Stromal cell of bone marrow (primary cell): Measurements from ENCODE around the gene TMUB1.
A peak's percentile ranks its signal among the peaks of the same experiment; 100 is the strongest.

Experiments
- DNase-seq: peaks from one replicate; pipeline ENCODE4 v3.0.0-alpha.2; 2012; ENCODE audit warnings: low read depth

Gene TMUB1

DNA sequence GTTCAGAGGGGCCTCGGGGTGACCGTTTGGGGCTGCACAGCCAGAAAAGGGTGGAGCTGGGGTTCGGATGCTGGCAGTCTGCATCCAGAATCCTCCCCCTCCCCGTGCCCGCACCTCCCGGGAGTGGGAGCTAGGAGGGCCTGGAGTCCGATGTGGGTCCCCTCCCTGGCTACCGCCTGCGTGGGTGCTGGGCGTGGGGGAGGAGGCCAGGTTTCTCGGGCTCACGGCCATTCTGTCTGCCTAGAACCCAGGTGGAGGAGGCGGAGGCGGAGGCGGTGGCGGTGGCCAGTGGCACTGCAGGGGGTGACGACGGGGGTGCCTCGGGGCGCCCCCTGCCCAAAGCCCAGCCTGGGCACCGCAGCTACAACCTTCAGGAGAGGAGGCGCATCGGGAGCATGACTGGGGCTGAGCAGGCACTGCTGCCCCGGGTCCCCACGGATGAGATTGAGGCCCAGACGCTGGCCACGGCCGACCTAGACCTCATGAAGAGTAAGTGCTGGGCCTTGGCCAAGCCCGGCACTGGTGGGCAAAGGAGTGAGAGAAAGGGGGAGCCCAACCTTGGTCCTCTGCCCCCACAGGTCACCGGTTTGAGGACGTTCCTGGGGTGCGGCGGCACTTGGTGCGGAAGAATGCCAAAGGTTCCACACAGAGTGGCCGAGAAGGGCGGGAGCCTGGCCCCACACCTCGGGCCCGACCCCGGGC lies 16.9 kb downstream of the TMUB1 start:
- DNase-seq: no peak

DNA sequence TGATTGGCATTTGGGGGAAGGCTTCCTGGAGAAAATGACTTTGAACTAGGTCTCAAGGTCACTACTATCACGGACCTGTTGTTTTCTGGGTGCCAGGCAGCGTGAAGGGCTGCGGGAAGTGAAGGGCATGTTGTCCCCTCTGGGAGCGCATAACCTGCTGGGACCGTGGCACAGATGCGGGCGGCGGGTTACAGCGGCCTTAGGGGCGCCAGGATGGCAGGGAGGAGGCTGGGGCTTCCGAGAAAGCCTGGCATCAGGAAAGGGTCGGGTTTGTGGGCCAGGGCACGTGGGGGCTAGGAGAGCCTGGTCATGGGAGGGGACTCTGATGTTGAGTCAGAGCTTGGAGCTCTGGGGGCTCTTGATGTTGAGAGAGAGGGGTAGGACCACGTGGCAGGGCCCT lies 17.8 kb downstream of the TMUB1 start:
- DNase-seq: no peak

DNA sequence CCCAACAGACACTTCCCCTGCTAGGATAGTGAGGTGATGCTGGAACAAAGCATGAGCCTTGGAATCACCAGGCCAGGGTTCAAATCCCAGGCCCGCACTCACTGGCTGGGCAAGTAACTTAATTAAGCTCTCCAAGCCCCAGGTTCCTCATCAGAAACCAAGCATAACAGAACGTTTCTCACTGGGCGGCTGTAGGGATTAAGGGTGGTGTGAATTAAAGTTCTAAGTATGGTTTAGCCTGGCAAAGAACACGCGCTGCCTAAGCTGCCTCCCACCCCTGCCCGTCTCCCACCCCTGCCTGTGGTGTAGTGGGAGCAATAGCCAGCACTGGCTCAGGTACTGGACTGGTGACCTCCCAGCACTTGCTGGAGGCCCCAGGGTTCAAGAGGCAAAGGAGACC lies 18.3 kb downstream of the TMUB1 start:
- DNase-seq: no peak

DNA sequence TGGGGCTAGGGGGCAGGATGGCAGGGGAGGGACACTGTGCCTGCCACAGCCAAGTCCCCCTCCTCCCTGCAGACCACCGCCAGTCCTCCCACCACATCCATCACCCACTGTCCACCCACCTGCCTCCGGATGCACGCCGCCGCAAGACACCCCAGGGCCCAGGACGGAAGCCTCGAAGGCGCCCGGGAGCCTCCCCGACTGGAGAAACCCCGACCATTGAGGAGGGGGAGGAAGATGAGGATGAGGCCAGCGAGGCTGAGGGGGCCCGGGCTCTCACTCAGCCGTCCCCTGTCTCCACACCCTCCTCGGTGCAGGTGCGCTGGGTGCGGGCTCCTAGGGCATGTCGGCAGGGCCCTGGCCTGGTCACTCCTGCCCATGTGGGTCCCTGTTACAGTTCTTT lies 18.8 kb downstream of the TMUB1 start:
- DNase-seq: no peak

DNA sequence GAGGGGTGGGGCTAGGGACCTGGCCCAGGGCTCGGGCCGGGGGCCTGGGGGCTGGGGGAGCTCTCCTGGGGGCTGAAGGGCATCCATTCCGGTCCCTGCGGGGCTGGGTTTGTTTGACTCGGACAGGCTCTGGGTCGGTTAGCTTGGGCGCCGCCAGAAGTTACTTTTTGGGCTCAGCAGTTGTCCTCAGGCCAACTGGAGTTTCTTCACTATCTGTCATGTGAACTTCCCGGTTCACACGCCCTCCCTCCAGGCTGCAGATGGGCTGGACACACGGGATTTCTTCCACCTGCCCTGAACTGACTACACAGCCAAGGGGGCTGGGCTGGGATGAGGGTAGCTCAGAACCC lies 20.1 kb downstream of the TMUB1 start:
- DNase-seq: no peak

DNA sequence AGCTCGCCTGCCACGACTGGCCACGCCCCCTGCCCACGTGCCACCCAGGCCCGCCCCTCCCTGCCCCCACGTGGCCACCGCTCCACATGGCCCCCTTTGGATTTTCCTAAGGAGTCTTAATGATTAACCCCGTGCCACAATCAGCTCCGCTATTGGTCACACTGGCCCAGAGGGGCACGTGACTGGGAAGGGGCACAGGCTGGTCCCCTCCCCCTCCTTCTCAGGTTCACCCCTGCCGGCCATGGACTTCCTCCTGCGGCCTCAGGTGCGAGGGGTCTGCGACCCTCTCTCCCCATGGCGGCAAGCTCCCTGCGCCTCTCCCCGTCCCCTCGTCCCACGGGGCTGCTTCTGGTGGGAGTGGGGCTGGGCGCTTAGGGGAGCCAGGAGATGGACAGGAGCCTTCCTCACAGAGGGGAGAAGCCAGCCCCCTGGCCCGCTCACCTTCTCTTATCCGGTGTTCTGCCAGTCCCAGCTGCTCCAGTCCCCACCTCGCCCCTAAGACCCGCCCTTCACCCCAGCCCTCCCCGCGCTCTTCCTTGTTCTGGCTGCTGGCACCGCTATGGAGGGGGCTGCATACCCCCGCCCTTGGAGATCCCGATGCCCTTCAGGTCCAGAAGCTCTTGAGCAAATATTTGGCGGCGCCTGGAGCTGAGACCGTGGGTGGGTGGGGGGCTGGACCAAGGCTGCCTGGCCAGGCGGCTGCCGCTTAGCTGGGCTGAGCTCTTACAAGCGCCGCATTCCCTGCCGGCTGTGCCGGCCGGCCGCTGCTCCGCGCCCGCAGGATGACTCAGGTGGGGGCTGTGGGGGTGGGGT lies 20.7 kb downstream of the TMUB1 start:
- DNase-seq: no peak

DNA sequence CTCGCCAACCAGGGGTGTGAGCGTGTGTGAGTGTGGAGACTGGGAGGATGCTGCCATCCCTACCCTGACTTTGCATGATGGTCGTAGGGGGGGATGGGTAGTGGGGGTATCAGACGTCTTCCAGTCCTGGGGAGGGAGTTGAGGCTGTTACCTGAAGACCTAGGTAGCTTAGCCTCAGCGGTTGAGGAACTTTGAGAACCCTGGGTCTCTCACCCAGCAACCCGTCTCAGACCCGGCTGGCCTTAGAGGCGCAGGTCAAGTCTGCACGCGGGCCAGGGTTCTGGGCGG lies 21.2 kb downstream of the TMUB1 start:
- no peak for DNase-seq

DNA sequence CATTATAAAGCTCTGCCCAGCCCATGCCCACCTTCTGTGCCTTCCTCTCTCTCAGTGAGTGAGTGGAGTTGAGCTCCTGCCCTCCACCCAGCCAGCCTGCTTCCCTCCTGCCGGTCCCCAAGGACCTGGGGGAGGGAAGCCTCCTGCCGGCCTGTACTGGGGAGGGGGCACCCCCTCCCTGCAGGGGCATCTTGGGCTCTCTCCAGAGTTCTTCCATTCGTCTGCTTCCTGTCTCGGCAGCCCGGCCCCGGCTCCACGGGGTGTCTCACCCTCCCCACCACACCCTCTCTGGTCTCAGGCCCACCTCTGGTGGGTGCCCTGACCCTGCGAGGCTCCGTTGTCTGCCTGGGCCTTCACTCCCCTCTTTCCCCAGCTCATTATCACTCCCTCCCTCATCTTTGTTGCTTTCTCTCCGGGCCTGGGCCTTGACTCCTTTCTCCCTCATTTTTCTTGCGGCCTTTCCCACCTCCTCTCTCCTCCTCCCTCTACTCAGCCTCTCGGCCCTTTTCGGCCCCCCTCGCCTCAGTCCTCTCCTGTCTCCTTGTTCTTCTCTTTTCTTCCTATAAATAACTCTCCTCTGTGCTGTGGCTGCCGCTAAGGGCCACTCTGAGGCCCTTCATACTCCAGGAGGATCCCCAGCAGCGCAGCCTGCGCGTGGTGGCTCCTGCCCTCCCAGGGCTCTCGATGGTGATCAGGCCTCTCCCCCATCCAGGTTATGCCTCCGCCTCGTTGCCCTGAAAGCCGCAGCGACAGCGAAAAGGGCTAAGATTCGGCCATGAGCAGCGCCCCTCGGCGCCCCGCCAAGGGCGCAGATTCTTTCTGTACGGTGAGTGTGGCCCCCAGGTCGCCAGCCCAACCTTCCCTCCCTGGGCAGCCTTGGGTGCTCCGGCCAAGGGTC lies 21.8 kb downstream of the TMUB1 start:
- no peak for DNase-seq

DNA sequence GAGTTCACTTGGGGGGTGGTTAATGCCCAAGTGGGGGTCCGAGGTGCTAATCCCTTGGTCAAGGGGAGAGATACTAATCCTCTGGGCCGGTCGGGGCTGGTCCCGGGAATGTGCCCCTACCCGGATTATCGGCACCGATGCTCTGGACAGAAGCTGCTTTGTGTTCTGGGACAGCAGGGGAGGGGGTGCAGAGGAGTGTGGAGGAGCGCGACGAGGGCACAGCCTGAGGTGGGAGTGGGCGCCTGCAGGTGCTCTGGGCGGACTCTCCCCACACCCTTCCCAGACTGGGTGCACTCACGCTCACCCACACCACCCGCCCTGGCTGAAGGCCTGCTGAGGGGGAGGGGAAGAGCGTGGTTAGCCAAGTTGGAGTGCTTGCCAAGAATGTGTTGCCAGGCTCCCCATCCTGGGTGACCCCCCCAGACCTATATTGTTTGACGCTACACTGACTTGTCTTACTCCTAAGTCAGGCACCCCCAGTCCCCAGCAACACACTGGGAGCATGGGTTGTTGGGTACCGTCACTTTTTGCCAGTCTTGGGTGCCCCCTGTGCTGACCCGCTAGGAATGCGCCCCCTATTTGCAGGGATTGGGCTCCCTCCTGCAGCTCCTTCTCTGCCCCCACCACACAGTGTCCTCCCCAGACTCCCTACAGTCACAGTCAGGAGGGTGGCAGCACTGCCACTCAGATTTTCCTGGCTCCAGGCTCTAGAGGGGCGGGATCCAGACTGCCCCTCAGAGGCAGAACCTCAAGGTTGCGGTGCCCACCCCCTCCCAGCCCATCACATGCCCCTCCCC lies 22.7 kb downstream of the TMUB1 start:
- no peak for DNase-seq

DNA sequence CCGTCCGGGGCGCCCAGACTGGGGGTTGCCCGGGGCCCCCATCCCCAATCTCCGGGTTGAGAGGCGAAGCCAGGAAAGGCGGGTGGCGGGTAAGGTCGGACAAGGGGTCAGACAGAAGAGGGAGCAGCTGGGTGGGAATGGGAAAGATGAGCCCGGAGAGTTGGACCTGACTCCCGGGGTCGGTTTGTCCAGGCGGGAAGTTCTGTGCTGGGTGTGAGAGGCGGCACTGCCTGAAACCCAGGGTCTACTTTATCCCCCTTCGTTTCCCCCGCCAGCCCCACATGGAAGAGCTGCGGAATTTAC lies 23.2 kb downstream of the TMUB1 start:
- DNase-seq: no peak

DNA sequence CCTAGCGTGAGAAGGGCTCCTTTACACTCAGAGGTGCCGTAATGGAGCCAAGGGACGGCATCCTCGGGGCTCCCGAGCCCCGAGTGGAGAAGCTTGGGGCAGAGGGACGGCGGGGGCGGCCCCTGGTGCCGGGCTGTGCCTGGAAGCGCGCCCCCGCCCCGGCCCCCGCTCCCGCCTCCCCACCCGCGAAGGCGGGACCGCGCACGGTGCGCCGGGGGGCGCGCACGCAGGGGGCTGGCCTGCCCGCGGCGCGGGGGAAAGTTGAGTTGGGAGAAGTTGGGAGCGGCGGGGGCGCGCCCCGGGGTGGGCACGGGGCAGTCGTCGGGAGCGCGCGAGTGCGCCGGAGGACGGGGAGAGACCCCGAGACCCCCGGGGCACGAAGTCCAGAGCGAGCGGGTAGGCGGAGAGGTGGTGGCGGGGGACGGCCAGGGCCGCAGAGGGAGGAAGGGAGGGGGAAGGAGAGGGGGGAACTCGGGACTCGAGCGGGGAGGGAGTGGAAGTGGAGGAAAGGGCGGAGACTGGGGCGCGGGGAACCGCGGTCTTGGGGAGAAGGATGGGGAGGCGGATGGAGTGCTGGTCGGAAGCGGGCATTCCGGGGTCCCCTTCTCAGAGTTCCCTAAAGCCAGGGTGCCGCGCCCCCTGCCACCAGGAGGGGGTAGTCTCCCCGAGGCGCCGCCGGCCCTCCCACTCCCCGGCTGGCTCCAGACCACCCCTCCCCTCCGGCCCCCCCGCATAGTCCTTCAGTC lies 23.8 kb downstream of the TMUB1 start, which contains the start of gene SLC4A2:
TSS of gene SLC4A2 (plus strand) at position 223 of the 746 bp plus-strand sequence. CDS start 2,399 bp downstream, outside the sequence.
- DNase-seq: peak; percentile 57

DNA sequence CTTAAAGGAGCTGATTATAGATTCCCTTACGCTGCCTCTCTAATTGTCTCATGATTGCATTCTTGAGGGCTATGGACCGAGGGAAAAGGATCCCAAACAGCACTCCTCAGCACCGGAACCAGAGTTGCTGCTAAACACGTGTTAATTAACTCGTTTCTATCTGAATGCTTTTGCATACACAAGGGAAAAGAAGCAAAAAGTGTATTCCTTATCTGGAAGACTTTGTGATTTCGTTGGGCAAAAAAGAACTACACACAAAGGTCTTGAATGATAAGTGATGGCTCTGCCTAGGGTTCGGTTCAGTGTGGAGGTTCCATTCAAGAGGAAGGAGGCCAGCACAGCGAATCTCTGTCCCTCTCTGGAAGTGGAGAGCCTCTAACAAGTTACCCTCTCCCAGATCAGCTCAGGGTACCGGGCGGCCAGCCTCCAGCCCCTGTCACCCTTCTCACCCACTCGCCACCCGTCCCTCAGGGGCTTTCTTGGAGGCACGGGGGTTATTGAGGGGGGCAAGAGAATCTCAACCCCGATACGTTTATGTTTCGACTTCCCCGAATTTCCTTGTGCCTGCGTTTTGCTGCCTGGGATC lies 24.4 kb downstream of the TMUB1 start:
- no peak for DNase-seq

DNA sequence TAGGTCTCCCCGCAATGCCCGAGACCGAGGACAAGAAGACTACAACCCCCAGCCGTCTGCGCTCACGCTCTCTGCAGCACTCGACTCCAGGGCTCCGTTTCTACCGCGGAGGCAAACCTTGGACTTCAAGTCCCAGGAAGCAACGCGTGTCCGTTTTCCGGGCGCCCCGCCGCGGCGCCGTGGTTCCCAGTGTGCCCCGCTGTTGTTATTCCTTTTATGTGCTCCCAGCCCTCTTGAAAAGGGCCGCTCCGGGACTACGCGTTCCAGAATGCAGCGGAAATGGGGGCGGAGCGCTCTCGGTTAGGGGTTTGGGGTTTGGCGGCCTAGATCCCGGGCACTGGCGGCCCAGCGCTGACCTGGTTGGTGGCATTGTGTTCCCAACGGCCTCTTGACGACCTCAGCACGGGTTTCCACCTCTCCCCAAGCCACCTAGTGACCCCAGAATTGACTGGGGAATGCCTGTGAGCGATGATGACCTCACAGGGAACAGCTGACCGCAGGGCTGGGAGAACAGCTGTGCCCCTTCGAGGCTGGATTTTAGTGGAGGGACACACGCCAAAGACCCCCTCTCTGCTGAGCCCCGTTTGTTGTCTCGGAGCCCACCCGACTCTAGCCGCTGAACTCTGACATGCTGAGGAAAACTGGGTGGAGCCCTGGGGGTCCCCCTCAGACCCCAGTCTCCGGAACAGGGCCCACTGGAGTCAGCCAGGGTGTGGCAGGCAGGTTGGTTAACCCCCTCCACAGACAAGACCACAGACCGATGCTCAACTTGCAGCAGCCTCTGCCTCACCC lies 25.1 kb downstream of the TMUB1 start:
- peak; percentile 100 for DNase-seq

DNA sequence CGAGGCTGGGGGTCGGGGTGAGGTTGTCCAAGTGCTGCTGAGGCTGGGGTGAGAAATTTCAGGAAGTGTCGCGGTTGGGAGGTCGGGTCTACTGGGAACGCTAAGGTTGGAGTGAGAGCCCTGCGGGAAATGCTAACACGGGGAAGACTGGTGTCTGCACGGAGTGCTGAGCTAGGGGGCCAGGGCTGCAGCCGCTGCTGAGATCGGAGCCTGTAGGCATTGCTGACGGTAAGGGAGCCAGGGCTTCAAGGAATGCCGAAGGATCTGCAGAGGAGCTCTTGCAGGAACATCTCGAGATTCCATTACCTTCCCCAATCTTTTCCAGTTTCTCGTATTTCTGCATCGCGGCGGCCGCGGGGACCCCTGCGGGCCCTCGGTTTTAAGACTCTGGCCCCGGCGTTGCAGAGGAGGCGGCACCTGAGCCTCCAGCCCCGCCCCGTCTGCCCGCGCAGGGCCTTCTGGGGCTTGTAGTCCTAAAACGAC lies 25.7 kb downstream of the TMUB1 start, which contains the start of gene CDK5:
TSS of gene CDK5 (minus strand) at position 392 of the 483 bp plus-strand sequence. CDS start at position 343, 49 bp downstream.
- DNase-seq: no peak

DNA sequence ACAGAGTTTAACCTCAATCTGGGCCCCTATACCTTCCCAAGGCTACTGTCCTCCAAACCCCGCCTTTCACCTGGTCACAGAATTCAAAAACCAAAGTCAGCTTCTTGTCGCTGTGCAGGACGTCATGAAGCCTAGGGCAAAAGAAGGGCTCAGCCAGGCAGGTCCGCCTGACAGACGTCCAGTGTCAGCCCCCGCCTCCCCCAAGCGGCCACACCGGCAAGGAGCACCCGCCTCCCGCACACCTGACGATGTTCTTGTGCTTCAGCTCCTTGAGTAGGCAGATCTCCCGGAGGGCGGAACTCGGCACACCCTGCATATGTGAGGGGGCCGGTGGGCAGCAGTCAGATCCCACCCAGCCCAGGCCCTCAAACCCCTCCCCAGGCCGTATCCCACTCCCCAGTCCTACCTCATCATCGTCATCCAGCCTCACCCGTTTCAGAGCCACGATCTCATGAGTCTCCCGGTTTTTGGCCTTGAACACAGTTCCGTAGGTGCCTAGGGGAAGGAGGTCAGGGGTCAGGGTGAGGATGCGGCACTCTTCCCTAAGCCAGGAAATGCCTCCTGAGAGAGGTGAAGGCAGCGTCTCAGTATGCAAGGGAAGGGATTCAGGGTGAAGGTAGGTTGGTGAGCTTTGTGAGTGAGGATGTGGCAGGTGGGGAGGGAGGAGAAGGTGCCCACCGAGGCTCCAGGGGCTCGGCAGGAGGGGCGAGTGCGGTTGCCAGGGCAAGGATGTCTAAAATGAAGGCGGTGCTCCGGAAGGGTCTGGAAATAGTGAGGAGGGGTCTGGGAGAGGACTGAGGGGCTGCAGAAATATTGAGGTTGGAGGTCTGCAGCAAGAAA lies 26.4 kb downstream of the TMUB1 start:
- DNase-seq: no peak

DNA sequence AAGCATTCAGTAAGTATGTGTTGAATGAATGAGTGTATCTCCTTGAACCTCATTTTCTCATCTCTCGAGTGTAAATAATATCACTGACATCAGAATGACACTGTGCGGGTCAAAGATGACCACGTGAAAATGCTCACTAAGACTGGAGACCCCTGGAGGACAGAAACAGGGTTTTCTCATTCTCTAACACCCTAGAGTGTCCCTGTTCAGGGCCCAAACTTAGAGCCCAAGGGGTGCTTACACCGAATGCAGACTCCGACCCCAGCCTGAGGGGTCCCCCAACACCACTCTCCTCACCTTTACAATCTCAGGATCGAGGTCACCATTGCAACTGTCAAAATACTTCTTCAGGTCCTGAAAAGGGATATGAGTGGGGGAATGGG lies 27.0 kb downstream of the TMUB1 start:
- DNase-seq: no peak

DNA sequence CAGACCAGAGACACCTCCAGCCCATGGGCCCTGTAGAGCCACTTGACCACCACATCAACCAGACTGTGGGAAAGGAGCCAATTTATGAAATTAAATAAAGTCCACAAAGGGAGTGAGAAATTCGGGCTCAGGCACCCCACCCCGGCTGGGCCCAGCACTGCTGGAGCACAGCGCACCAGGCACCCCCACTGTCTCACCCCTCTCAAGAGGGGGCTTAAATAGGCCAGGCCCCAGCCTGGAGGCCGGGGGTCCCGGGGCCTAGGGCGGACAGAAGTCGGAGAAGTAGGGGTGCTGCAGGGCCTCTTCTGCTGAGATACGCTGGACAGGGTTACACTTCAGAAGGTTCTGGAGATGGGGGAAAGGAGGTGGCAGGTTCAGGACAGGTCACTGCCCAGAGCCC lies 29.5 kb downstream of the TMUB1 start:
- no peak for DNase-seq

DNA sequence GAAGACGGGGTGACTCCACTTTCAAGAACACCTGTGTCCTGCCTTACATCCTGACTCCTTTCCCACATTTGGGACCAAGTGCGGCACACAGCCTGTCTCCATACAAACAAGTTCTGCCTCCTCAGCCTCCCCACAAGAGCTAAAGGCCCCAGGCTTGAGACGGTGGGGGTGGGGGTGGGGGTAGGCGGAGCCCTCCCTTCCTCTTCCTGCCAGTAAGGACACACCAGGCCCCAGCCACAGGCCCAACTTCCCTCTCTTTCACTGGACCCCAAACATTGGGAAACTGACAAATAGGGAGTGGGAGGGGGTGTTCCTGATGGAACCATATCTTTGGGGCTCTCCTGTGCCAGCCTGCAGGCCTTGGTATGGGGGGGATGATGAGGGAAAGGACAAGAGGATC lies 30.2 kb downstream of the TMUB1 start:
- no peak for DNase-seq

DNA sequence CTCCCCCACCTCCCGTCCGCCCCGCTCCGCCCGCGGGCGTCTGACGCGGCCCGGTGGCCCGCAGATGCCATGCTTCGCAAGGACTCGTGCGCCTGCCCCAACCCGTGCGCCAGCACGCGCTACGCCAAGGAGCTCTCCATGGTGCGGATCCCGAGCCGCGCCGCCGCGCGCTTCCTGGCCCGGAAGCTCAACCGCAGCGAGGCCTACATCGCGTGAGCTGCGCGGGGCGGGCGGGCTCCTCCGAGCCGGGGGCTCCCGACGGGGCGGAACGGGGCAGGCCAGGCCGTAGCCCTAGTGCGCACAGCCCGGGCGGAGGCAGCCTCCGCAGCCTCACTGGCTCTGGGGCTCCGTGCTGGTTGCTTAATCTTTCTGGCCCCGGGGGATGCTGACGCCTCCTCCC lies 32.2 kb downstream of the TMUB1 start:
- no peak for DNase-seq
